Measurements from ENCODE around the gene GRB14.
"Not testable (repeated sequence)": the region's sequence is repeated elsewhere in the genome, so short reads cannot be mapped to it uniquely, and the experiment has no call there.

The GRB14 gene
- 0 to 0.12 (median 0) reads per million in 4 experiments for total RNA-seq

DNA sequence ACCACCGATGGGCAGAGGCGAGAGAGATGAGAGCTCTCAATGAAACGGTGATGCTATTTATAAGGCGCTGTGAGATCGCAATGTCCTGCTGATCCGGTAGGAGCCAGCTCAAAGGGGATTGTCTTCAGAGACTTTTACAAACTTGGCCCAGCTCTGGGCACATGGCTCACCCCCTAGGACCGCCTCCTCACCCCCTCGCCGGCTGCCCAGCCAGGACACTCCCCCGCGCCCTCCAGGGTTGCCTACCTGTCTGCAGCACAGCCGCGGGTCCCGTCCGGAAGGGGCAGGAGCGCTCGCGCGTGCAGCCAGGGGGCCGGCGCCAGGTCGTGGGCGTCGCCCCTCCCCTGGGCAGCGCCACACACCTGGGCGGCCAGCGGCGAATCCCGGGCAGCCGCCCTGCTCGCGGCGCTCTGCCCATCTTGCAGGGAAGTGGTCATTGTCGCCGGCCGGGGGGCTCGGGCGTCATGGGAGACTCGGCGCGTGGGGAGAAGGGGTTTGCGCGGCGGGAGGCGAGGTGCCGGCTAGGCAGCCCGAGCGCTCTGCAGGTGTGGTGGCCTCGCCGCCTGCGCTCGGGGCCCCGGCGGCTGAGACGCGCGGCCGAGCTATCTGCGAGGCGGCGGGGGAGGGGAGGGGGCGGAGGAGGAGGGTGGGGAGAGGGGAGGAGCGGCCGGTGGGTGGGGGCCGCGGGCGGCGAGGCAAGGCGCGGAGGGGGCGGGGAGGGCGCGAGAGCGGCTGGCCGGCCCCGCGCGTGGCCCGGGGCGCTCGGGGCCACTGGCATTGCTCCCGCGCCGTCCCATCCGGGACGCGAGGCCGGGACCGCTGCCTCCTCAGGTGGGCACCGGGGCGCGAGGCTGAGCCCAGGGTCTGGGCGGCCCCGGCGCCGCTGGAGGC is at the start of gene GRB14:
GRB14 (minus strand) TSS at position 610 of the 891 bp plus-strand sequence; CDS start at position 437, 173 bp downstream.
- DNase-seq: no peak

DNA sequence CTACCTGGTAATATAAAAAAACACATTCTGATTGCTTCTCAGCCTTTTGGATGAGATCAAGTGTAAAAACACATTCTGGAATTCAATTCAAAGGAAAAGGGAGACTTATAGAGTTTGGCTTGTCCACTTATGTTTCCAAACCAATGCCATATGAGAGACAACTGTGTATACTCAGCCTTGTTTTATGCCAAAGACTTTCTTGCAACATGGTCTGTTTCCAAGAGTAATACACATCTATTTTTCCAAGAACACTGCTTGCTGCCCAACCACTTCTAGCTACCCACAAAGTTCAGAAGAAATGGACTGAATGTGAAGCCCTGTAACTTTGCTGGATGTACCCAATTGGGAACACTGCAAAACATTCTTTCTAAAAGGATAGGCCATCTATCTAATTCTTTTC is 48.0 kb upstream of the GRB14 start:
- DNase-seq: no peak

DNA sequence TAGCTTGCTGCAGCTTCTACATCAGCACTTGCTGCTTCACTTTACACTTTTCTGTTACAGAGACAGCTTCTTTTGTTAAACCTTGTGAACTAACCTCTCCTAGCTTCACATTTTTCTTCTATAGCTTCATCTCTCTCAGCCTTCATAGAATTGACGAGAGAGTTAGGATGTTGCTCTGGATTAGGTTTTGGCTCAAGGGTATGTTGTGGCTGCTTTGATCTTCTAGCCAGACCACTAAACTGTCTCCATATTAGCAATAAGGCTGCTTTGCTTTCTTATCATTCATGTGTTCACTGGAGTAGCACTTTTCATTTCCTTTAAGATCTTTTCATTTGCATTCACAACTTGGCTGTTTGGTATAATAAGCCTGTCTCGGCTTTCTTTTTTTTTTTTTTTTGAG is 46.3 kb upstream of the GRB14 start:
- DNase-seq: no peak

DNA sequence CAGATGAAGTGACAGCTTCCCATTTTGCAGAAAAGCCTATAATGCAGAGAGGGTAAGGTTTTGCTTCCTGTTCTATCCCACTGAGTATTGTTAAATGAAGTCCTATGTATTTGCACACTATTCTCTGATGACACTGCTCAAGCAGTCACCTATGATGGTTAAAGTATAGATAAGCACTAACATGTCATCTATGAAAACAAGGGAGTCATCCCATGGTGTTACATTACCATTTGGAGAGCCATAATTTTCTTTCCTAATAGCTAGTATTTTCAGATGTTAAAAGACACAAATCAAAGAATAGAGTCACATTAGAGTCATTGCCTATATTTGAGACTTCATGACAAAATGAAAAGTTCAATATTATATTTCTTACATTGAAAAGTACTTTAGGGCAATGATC is 42.8 kb upstream of the GRB14 start:
- DNase-seq: no peak

DNA sequence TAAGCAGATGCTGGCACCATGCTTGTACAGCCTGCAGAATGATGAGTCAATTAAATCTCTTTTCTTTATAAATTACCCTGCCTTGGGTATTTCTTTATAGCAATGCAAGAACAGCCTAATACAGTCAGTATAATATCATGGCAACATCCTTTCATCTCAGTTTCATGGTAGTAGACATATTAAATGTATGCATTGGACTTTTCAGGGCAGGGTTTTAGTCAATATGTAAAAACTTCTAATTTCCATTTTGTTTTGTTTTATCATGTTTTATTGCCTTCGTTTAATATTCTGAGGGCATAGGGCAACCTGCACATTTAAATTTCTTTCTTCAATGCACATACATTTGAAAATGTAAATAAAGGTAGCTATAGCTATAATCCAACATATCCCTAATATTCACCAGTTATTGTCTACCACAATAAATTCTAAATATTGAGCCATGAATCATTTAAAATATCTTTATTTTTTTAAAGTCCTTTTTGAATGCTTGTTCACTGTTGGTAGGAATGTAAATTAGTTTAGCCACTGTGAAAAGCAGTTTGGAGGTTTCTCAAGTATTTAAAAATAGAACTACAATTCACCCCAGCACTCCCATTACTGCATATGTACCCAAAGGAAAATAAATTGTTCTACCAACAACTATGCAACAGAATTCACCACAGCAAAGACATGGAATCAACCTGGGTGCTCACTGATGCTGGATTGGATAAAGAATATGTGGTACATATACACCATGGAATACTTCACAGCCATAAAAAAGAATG is 41.8 kb upstream of the GRB14 start:
- DNase-seq: no peak

DNA sequence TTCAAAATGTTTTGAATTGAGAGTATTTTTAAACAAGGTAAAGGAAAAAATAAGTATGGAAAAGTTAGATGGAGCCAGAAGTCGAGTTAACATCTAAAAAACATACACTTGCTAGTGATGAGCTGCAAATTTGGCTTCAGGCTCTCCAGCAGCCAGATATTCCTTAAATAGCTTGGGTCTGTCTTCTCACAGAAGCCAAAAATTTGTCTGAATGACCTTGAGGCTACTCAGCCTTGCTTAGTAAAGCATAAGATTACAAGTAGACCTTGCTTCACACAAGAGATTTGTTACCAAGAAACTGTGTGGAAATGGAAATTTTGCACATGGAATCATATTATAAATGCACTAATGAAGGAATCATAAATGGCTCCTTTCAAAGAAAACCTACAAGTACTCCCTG is 40.8 kb upstream of the GRB14 start:
- no peak for DNase-seq

DNA sequence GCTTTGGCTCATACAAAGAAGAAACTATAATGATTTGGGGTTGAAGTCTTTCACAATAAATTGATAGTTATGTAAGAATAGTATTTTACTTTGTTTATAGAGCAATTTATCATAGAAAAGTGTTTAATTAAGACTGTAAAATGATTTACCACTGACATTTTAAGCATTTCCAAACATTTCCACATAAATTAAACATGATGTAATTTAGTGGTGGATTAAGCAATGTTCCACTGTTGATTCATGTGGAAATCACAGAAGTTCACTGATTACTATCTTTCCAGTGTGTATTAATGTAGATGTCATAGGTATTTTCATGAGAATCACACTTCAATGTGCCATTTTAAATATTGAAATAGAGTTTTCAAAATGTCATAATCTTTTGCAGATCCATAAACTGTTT is 40.1 kb upstream of the GRB14 start:
- no peak for DNase-seq

DNA sequence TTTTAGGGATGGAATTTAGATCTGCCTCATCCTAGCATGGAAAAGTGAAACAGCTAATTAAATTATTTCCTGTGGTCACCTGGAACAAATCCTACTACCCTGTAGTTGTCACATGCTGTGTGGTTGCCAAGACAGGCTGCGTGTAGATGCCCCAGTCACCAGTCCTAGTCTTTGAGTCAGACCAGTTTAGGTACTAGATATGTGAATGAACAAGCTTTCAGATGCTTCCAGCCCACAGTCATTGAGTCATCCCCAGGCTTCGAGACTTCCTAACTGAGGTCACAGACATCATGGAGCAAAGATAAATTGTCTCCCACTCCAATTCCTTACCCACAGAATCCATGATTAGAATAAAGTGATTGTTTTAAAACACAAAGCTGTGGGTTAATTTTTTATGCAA is 35.8 kb upstream of the GRB14 start:
- DNase-seq: no peak

DNA sequence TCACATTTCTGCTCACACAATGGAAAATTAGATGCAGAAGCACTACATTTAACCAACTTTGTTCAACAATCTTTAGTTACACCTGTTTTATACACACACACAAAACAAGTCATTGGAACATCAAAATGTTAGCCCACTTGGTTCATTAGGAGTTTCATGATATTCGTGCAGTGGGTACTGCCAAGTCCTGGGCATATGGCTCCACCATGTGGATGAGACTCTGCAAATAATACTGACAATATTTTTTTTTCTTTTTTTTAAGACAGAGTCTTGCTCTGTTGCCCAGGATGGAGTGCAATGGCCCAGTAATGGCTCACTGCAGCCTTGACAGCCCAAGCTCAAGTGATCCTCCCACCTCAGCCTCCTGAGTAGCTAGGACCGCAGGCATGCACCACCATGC is 34.5 kb upstream of the GRB14 start:
- no peak for DNase-seq

DNA sequence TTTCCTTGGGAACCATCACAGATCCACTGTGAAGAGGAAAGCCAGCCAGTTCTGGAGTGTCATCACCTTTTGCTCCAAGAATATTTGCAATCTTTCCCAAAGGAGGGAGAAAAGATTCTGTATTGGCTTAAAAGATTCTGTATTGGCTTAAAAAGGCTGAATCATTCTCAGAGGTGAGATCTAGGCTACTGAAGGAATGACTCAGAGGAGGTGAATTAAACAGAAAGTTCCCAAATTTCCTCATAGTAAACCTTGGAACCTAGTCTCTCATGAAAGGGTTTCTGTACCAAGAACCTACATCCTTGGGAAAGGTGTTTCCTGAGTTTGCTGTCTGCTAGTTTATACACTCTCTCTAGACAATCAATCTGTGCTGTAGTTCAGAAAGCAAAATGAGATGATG is 34.1 kb upstream of the GRB14 start:
- DNase-seq: no peak

DNA sequence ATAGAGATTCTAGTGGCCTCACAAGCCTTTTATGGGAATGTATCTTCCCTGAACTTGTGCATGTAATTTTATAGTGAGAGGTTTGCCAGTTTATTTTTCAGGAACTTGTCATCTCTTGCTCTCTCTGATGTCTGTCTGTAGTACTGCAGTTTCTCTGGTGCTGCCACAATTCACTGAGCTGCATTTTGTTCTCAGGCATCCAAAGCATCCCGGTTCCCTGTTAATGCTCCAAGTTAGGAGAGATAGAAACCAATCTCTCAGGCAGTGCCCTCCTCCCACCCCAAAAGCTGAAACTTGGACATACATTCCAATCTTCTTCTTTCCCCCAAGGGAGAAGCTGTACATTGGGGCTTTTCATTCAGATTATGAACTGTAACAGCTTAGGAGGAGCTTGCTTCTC is 30.1 kb upstream of the GRB14 start:
- DNase-seq: no peak

DNA sequence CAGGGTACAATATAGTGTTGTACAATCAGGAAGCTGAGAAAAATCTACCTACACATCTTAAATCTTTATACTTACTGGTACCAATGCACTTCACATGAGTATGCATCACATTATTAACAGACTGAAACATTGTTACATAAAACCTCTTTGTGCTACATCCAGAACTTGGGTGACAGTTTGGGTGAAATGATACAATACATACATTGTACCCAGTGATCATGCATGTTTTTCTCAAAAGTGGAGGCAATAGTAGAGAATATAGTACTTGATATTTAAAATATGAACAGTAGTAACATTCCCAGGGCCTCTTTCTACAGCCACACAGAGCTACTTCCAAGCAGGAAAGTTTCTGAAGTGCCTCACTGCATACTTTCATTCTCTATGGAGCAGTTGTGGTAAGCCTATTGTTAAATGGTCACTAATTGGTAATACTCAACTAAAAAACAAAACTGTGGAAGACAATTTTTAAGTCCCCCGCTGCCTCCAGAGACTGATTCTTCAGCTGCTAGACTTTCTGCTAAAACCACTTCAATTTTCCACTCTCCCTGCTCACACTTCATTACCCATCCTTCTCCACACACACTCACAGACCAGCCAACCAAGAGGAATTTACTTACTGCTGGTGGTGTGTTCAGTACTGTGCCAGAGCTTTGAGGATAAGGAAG is 22.9 kb upstream of the GRB14 start:
- DNase-seq: no peak

DNA sequence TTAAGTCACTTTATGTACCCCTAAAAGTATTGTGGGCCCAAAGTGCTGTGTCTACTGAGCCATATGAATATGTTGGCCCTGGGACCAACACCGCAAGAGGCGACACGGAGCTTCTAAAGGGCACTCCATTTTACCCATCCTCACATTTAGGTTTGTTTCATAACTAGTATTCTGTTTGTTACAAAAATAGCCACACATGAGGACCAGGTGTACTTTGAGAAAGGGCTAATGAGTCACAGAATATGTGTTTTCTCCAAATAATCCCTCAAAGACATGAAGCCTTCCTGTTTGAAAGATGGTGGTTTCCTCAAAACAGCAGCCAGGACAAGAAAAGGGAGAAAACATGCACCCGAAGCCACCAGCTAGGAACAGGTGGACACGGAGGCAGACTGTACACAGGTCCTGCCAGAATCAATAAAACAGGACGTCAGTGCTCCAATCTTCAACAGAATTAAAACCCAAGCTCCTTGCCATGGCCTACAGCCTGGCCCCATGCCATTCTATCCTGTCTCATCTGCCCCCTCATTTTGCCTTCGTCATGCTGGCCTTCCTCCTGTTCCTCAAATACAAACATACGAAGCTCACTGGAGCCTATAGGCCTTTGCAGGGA is 21.8 kb upstream of the GRB14 start:
- DNase-seq: no peak

DNA sequence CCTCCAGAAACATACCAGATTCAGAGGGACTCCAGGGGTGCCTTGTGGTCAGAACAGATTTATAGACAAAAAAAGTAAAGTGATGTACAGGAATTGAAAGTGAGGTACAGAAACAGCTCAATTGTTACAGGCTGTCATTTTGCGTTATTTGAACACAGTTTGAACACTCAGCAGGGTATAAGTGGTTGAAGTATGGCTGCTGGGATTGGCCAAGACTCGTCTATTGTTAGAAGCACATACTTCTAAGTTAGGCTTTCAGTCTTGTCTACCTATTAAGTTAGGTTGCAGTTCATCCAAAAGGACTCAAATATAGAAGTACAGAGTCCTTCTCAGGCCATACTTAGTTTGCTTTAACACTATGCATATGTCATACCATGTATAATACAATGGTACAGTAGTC is 21.0 kb upstream of the GRB14 start:
- DNase-seq: no peak

DNA sequence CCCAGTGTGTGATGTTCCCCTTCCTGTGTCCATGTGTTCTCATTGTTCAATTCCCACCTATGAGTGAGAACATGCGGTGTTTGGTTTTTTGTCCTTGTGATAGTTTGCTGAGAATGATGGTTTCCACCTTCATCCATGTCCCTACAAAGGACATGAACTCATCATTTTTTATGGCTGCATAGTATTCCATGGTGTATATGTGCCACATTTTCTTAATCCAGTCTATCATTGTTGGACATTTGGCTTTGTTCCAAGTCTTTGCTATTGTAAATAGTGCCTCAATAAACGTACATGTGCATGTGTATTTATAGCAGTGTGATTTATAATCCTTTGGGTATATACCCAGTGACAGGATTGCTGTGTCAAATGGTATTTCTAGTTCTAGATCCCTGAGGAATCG is 7.0 kb upstream of the GRB14 start:
- not testable (repeated sequence) for DNase-seq

DNA sequence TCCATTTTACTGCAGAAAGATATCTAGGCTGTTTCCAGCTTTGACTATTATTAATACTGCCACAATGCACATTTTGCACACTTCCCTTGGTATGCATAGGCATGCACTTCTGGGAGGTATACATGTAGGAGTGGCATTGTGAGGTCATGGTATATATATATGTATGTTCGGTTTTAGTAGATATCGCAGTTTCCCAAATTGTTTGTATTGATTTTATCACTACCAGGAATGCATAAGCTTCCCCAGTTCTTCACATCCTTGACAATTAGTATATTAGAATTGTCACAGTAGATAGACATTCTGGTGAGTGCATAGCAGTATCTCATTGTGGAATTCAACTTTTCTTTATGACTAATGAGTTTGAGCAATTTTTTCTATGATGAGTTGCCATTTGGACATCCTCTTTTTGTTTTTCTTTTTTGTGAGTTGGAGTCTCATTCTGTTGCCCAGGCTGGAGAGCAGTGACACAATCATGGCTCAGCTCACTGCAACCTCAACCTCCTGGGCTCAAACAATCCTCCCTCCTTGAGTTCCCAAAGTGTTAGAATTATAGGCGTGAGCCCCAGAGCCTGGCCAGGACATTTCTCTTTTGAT is 4.2 kb upstream of the GRB14 start:
- DNase-seq: no peak

DNA sequence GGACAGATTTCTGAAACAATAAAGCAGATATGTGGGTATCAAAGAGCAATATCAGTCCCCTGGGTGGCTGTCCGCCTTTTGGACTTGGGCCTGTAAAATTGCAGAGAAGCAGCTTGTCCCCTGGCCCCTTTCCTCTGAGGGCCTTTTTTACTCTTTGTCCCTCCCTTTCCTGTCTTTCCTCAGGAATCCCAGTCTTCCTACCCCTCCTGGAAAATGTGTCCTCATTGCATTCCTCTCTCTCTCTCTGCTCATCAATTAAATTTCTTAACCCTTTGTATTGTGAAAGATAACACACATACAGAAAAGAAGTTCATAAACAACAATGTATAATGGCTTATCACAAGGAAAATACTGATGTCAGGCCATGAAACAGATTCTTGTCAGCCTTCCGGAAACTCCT is 3.0 kb upstream of the GRB14 start:
- no peak for DNase-seq

DNA sequence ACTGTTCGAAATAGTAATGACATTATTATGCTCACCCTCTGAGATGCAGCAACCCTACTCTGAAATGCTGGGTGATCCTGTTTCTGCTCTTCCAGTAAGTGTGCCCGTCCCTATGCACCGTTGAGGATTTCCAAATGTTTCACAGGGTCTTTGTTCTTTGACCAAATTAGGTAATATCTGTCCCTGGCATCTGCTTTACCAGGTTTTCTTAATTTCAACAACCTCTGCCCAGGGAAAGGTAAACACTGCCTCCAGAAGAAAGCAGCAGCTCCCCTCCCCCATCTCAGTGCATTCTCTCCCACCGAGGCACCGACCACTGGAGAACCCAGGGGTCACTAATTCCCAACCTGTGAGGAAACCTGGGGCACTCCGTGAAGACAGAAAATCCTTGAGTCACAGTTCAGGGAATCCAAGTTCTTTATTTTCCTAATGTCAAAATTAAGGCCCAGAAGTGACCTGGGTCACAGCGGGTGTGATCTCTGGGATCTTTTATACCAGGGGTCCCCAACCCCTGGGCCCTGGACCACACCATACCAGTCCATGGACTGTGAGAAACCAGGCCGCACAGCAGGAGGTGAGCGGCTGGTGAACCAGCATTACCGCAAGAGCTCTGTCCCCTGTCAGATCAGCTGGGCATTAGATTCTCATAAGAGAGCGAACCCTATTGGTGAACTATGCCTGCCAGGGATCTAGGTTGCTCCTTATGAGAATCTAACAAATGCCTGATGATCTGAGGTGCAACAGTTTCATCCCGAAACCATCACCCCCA is 1.2 kb upstream of the GRB14 start:
- no peak for DNase-seq

DNA sequence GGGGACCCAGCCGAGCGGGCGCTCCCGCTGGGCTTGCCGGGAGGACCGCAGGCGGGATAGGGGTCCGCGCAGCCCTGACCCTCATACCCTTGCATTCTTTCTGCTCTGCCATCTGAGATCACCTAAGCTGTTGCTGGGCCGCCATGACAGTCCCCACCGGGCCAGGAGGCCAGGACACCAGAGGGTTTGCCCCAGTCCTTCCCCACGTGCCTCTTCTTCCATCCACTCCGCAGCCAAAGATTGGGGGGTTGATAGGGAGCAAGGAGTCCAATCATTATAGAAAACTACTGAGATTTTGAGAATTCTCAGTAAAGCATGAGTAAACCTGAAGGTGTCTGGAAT is 453 bp upstream of the GRB14 start:
- no peak for DNase-seq

DNA sequence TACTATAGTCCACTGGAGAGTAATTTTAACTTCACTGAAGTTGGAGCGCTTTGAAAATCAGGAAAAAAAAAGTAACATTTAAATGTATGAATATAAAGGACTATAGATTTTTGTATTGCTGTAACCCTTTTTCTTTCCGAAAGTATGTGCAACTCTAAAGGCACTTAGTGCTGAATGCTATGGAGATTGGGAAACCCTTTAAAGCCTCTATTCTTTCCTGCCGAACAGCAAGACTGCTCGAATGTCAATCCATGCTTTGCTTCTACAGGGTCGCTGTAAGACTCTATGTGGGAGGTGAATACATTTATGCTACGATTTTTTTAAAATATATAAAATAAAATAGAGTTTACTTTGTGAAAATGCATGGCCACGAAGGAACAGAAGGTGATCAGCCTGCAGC is 825 bp downstream of the GRB14 start:
- DNase-seq: no peak

DNA sequence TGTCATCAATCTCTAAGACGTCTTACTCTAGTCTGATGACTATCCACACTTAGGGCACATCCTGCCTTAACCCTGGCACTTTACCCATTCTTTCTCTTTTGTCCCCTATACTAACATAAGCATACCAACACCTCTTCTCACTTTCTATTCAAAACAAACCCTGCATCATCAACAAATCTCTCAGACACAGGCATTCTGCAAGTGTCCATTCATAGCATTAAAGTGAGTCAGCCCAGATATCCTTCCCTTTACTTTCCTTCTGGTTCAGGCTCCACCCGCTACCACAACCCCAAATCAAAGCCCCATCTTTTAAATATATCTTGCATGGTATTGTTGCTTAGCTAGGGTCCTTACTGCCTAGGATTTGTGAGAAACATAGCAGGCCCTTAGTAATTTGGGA is 3.8 kb downstream of the GRB14 start:
- DNase-seq: no peak

DNA sequence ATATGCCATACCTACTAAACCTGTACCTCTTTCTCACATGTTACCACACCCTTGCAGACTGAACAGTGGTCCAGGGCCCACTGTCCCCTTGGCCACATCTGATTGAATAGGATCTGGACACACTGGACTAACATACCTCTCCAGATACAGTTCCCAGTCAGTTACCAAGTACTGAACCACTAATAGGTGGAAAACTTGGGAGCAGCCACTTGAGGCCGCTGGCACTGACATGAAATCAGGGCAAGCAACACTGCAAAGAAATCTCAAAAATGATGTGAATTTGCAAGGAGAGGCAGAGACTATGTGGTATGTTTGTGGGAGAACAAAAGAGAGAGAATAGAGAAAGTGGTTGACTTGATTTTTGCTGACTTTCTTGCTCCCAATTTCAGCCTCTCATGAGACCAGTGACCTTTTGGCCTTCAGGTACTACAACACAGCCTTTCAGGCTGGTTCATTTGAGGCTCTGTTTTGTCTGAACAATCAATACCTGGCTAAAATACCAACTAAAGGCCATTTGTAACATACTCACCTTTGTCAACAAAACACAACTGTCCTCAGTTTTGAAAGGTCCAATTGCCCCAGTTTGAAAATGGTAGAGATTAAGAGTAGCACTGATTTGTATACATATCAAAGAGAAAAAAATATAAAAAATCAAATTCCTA is 7.8 kb downstream of the GRB14 start:
- no peak for DNase-seq
